Ishikawa (cell line): Measurements from ENCODE around the gene SSTR3.

Experiments
- CREB1 ChIP-seq: IDR thresholded peaks from 2 replicates; pipeline ENCODE4 v1.6.1; 2012; ENCODE audit warnings: low read depth
- TAF1 ChIP-seq: IDR thresholded peaks from 2 replicates; pipeline ENCODE4 v1.6.1; 2012; ENCODE audit warnings: low read depth, mild to moderate bottlenecking
- TCF12 ChIP-seq: IDR thresholded peaks from 2 replicates; pipeline ENCODE4 v1.6.1; 2012; ENCODE audit warnings: low read depth
- ZBTB7A ChIP-seq: IDR thresholded peaks from 2 replicates; pipeline ENCODE4 v1.6.1; 2012; ENCODE audit warnings: low read depth
- TF ChIP-seq, protein P1 (sequence below): IDR thresholded peaks from 2 replicates; pipeline ENCODE4 v1.6.1; 2012
- TF ChIP-seq, protein P2 (sequence below): IDR thresholded peaks from 2 replicates; pipeline ENCODE4 v1.6.1; 2012; ENCODE audit warnings: low read depth, mild to moderate bottlenecking

DNA sequence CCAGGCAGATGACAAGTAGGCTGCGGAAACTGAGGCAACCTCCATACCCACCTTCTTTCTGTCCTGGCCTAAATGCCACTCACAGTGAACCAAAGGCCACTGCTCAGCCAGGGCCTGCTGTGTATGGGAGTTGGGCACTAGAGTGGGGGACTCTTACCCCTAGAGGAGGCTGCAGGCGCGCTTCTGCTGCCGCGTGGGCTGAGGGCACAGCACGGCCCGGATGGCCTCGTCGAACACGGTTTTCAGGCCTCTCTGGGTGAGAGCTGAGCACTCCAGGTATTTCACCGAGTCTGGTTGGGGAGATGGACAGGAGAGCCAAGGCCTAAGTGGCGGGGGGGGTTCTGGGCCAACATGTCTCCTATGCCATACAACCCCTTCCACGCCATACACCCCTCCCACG is 14.2 kb upstream of the SSTR3 start:
- TF ChIP-seq TAF1, result no peak
- TF ChIP-seq, protein P1, sequence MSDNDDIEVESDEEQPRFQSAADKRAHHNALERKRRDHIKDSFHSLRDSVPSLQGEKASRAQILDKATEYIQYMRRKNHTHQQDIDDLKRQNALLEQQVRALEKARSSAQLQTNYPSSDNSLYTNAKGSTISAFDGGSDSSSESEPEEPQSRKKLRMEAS, result no peak
- TF ChIP-seq CREB1, result no peak
- TF ChIP-seq, protein P2, sequence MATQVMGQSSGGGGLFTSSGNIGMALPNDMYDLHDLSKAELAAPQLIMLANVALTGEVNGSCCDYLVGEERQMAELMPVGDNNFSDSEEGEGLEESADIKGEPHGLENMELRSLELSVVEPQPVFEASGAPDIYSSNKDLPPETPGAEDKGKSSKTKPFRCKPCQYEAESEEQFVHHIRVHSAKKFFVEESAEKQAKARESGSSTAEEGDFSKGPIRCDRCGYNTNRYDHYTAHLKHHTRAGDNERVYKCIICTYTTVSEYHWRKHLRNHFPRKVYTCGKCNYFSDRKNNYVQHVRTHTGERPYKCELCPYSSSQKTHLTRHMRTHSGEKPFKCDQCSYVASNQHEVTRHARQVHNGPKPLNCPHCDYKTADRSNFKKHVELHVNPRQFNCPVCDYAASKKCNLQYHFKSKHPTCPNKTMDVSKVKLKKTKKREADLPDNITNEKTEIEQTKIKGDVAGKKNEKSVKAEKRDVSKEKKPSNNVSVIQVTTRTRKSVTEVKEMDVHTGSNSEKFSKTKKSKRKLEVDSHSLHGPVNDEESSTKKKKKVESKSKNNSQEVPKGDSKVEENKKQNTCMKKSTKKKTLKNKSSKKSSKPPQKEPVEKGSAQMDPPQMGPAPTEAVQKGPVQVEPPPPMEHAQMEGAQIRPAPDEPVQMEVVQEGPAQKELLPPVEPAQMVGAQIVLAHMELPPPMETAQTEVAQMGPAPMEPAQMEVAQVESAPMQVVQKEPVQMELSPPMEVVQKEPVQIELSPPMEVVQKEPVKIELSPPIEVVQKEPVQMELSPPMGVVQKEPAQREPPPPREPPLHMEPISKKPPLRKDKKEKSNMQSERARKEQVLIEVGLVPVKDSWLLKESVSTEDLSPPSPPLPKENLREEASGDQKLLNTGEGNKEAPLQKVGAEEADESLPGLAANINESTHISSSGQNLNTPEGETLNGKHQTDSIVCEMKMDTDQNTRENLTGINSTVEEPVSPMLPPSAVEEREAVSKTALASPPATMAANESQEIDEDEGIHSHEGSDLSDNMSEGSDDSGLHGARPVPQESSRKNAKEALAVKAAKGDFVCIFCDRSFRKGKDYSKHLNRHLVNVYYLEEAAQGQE, result no peak
- no peak for TF ChIP-seq TCF12
- no peak for TF ChIP-seq ZBTB7A
